ENCODE measurements around the gene UNKL.

Gene UNKL

DNA sequence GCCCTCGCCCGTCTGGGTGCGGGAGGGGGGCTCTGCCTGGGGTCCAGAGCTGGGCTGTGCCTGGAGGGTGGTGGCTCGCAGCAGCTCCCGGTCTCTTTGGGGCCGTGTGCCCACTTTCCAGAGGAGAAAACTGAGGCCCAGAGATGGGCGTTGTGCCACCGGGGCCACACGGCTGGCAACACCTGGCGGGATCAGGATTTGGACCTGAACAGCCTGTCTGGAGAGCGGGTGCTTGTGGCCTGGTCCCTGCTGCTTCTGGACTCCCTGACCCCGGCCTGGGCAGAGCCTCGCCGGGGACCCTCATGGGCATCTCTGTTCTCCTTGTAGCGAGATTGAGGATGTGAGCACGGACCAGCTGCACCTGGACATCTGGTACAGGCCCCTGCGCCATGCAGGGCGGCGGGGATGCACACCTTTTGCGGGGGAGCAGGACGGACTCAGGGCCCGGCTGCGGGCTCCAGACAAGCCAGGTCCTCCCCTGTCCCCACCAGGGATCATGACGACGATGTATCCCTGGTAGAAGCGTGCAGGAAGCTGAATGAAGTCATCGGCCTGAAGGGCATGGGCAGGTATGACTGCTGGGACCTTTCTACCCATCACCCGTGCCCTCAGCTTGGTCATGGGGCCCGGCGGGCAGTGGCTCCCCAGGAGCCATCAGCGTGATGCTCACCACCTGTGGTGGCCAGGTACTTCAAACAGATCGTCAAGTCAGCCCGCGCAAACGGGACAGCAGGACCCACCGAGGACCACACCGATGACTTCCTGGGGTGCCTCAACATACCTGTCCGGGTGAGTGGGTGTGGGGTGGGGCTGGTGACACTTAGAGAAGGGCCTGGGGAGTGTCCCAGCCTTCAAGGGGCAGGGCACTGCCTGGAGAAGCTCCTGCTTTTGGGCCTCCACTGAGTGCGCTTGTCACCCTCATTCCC is 72.7 kb downstream of the UNKL start:
- H3K4me2 ChIP-seq (ENCODE audit: low read length) = peak overlapping the region; percentile 62; the same call in 1 of the 2 replicates
- H3K9me2 ChIP-seq (ENCODE audit: low read depth, low read length) = no peaks in the 10 kb centered on the region
- no peaks in the 10 kb centered on the region for H3K79me2 ChIP-seq (ENCODE audit: insufficient read depth, low read length)
- H4K20me1 ChIP-seq (ENCODE audit: insufficient read depth, low read length) = no peaks in the 10 kb centered on the region
- H3K9me3 ChIP-seq (ENCODE audit: low read length) = no peaks in the 10 kb centered on the region
- H3K27ac ChIP-seq (ENCODE audit: low read depth, low read length, poor library complexity, severe bottlenecking) = no peak overlapping the region
- H3F3A ChIP-seq (ENCODE audit: insufficient read depth, low read length) = no peaks in the 10 kb centered on the region; the same call in 1 of the 2 replicates
- H3K4me1 ChIP-seq (ENCODE audit: insufficient read depth, low read length, severe bottlenecking) = peaks cover 28% of the 10 kb centered on the region
- no peak overlapping the region for H3K4me3 ChIP-seq (ENCODE audit: low read depth, low read length, poor library complexity, severe bottlenecking)
- TF ChIP-seq CTCF (IDR thresholded peaks at IDR 0.05; ENCODE audit: low read length) (no peak), EZH2 (IDR thresholded peaks at IDR 0.05; ENCODE audit: borderline replicate concordance, low read length) (no peak)
- no peak overlapping the region for H2AFZ ChIP-seq (ENCODE audit: low read length)
- no peaks in the 10 kb centered on the region for H3K36me3 ChIP-seq (ENCODE audit: insufficient read depth, low read length)
- H3K9ac ChIP-seq (ENCODE audit: low read length) = no peak overlapping the region
- peaks cover 4% of the 10 kb centered on the region; the same call in 1 of the 2 replicates for H3K27me3 ChIP-seq (ENCODE audit: insufficient read depth, low read length)

GRCh38 chr16:1340730-1341494 is 73.6 kb downstream of the UNKL start:
- Histone ChIP-seq H3K4me3 (ENCODE audit: low read depth, low read length, poor library complexity, severe bottlenecking) (no peak overlapping the region), H3K9ac (ENCODE audit: low read length) (no peak overlapping the region), H2AFZ (ENCODE audit: low read length) (no peak overlapping the region), H3K4me2 (ENCODE audit: low read length) (no peak overlapping the region), H4K20me1 (ENCODE audit: insufficient read depth, low read length) (no peaks in the 10 kb centered on the region), H3K79me2 (ENCODE audit: insufficient read depth, low read length) (no peaks in the 10 kb centered on the region), H3K4me1 (ENCODE audit: insufficient read depth, low read length, severe bottlenecking) (peaks cover 28% of the 10 kb centered on the region), H3K9me2 (ENCODE audit: low read depth, low read length) (no peaks in the 10 kb centered on the region), H3K27ac (ENCODE audit: low read depth, low read length, poor library complexity, severe bottlenecking) (no peak overlapping the region), H3K36me3 (ENCODE audit: insufficient read depth, low read length) (no peaks in the 10 kb centered on the region), H3K27me3 (ENCODE audit: insufficient read depth, low read length) (peaks cover 13% of the 10 kb centered on the region), H3K9me3 (ENCODE audit: low read length) (no peaks in the 10 kb centered on the region), H3F3A (ENCODE audit: insufficient read depth, low read length) (no peaks in the 10 kb centered on the region; the same call in 1 of the 2 replicates)
- TF ChIP-seq CTCF (IDR thresholded peaks at IDR 0.05; ENCODE audit: low read length) = no peak
- no peak for TF ChIP-seq EZH2 (IDR thresholded peaks at IDR 0.05; ENCODE audit: borderline replicate concordance, low read length)

GRCh38 chr16:1338855-1339675 is 75.4 kb downstream of the UNKL start:
- Histone ChIP-seq H3K27ac (ENCODE audit: low read depth, low read length, poor library complexity, severe bottlenecking) (no peak overlapping the region), H3K4me2 (ENCODE audit: low read length) (no peak overlapping the region), H2AFZ (ENCODE audit: low read length) (no peak overlapping the region), H3K27me3 (ENCODE audit: insufficient read depth, low read length) (peaks cover 16% of the 10 kb centered on the region; the same call in 1 of the 2 replicates), H4K20me1 (ENCODE audit: insufficient read depth, low read length) (no peaks in the 10 kb centered on the region), H3F3A (ENCODE audit: insufficient read depth, low read length) (no peaks in the 10 kb centered on the region; the same call in 1 of the 2 replicates), H3K36me3 (ENCODE audit: insufficient read depth, low read length) (no peaks in the 10 kb centered on the region), H3K9me3 (ENCODE audit: low read length) (no peaks in the 10 kb centered on the region), H3K4me1 (ENCODE audit: insufficient read depth, low read length, severe bottlenecking) (peaks cover 33% of the 10 kb centered on the region), H3K9ac (ENCODE audit: low read length) (no peak overlapping the region), H3K9me2 (ENCODE audit: low read depth, low read length) (no peaks in the 10 kb centered on the region), H3K4me3 (ENCODE audit: low read depth, low read length, poor library complexity, severe bottlenecking) (no peak overlapping the region), H3K79me2 (ENCODE audit: insufficient read depth, low read length) (no peaks in the 10 kb centered on the region)
- no peak for TF ChIP-seq CTCF (IDR thresholded peaks at IDR 0.05; ENCODE audit: low read length)

Data from OCI-LY1 (cell line).